ENCODE results near the gene PLXDC2. TPM values are rescaled to one million over a fixed set of nuclear protein-coding genes. Genes with fewer than 3 reads are reported as not detected.

PLXDC2 gene
- total and polyA plus RNA-seq, 2 donors (not counting 1 experiment from before 2014, with no cell fraction given), result 0.07 TPM

- H3K4me3 Mint-ChIP-seq, result no peak overlapping the region
- POLR2A ChIA-PET, result no interaction called here
Measured at GRCh38 chr10:20334559-20334958, 518.3 kb downstream of the PLXDC2 start.

More at GRCh38 chr10:20334559-20334958, 518.3 kb downstream of the PLXDC2 start:
- Mint-ChIP-seq H3K27ac (no peak overlapping the region), H3K27me3 (no peaks in the 10 kb centered on the region), H3K9me3 (ENCODE audit: insufficient read depth) (peaks cover 10% of the 10 kb centered on the region), H3K4me1 (no peaks in the 10 kb centered on the region)
- CTCF ChIA-PET, result no interaction called here
- Histone ChIP-seq H3K4me2 (replicated peaks; ENCODE audit: low read depth, low read length, poor library complexity, severe bottlenecking) (no peak overlapping the region), H2AFZ (ENCODE audit: insufficient read depth, low read depth, low read length, poor library complexity, severe bottlenecking) (no peak overlapping the region), H3K9ac (ENCODE audit: low read length) (no peak overlapping the region), H3K9me3 (ENCODE audit: control extremely low read depth in 1 of 3, control insufficient read depth in 2 of 3, insufficient read depth in 1 of 3, low read length in 2 of 3) (peaks cover 0 to 11% (median 2%) of the 10 kb centered on the region in 3 donors), H3K79me2 (ENCODE audit: control insufficient read depth, insufficient read depth, low read length) (no peaks in the 10 kb centered on the region), H3K4me1 (ENCODE audit: control insufficient read depth in 2 of 2, insufficient read depth in 2 of 2, low read length in 2 of 2) (no peaks in the 10 kb centered on the region), H3K4me3 (ENCODE audit: control extremely low read depth in 1 of 5, extremely low read depth in 1 of 5, insufficient read depth in 1 of 5, low read depth in 2 of 5, low read length in 4 of 5) (no peak overlapping the region), H3K27me3 (replicated peaks in 1 of 4; ENCODE audit: control extremely low read depth in 1 of 4, control insufficient read depth in 3 of 4, insufficient read depth in 4 of 4, low read length in 3 of 4) (no peaks in the 10 kb centered on the region), H3K36me3 (replicated peaks in 1 of 2; ENCODE audit: control extremely low read depth in 1 of 2, control insufficient read depth in 1 of 2, extremely low read depth in 1 of 2, insufficient read depth in 2 of 2, low read length in 1 of 2) (no peaks in the 10 kb centered on the region), H4K20me1 (ENCODE audit: control insufficient read depth, insufficient read depth, low read length, poor library complexity, severe bottlenecking) (no peaks in the 10 kb centered on the region), H3K27ac (ENCODE audit: low read length in 2 of 2) (no peak overlapping the region)
- DNase-seq (no peak), ATAC-seq (ENCODE audit: low read depth) (no peak)
- WGBS (ENCODE audit: insufficient coverage), result 100% methylated on average over 2 of the region's 3 CpGs
- TF ChIP-seq CTCF (IDR thresholded peaks at IDR 0.05) (no peak), EZH2 (IDR thresholded peaks at IDR 0.05; ENCODE audit: borderline replicate concordance, insufficient read depth, low read depth, low read length, poor library complexity, severe bottlenecking) (no peak)
- intact Hi-C loops (cut with micrococcal nuclease), result no loop called here

Small RNA genes lying within 50 kb of the gene (small RNA-seq; reads per million reads assigned to genes)
- not detected for gene RNU6-1212P (ENCODE audit: insufficient read length, low read depth, low replicate concordance)

All from B cell (primary cell).